Gastrocnemius medialis (tissue), 4 donors: ENCODE measurements around the gene CDC73. TPM values are rescaled to one million over a fixed set of nuclear protein-coding genes. Genes with fewer than 3 reads are reported as not detected.

ENCODE experiments used
- ATAC-seq, 2 donors: fragments of 150-250 bp; one replicate each; pipeline ENCODE4 v1.9.1; 2016
- DNase-seq, 2 donors: peaks; one replicate each; pipeline ENCODE4 v3.0.0-alpha.2; 2019
- H3K27ac ChIP-seq, 4 donors: fragments of 200-600 bp; sonication (generic); 1 replicate in 1 of 4; 2 replicates in 3 of 4; pipeline ENCODE4 v1.5.1; 2016 to 2018; ENCODE audit warnings: mild to moderate bottlenecking in 2 of 4, moderate library complexity in 1 of 4
- H3K27me3 ChIP-seq, 3 donors: fragments of 200-600 bp; sonication (generic) in 2 of 3; 1 replicate in 1 of 3; 2 replicates in 2 of 3; pipeline versions ENCODE4 v1.5.1 to v1.6.0; 2016 to 2019; ENCODE audit warnings: mild to moderate bottlenecking in 1 of 3, moderate library complexity in 1 of 3
- H3K36me3 ChIP-seq, 2 donors: fragments of 200-600 bp; sonication (generic) in 1 of 2; one replicate each; pipeline ENCODE4 v1.5.1; 2017 to 2018
- H3K4me1 ChIP-seq, 2 donors: fragments of 200-600 bp; sonication (generic) in 1 of 2; one replicate each; pipeline ENCODE4 v1.5.1; 2016 to 2017; ENCODE audit warnings: mild to moderate bottlenecking in 2 of 2
- H3K4me3 ChIP-seq, 4 donors: fragments of 200-600 bp; sonication (generic) in 3 of 4; 1 replicate in 1 of 4; 2 replicates in 3 of 4; pipeline ENCODE4 v1.5.1; 2016 to 2019; ENCODE audit warnings: mild to moderate bottlenecking in 2 of 4
- H3K9me3 ChIP-seq, 3 donors: fragments of 200-600 bp; sonication (generic) in 2 of 3; 1 replicate in 1 of 3; 2 replicates in 2 of 3; pipeline ENCODE4 v1.5.1; 2016 to 2019
- CTCF ChIP-seq, 5 experiments: fragments of 450-650 bp in 3 of 5; fragments of 200-600 bp in 2 of 5; sonication (generic) in 2 of 5; IDR thresholded peaks in 4 of 5; conservative IDR thresholded peaks in 1 of 5; 1 replicate in 4 of 5; 2 replicates in 1 of 5; pipeline ENCODE4 v1.5.1; 2016 to 2019; ENCODE audit warnings: antibody characterized with exemption in 5 of 5, mild to moderate bottlenecking in 3 of 5, moderate library complexity in 3 of 5
- POLR2A ChIP-seq, 2 donors: fragments of 450-650 bp; IDR thresholded peaks; one replicate each; pipeline ENCODE4 v1.6.1; 2017; ENCODE audit warnings: antibody characterized with exemption in 2 of 2, mild to moderate bottlenecking in 2 of 2, moderate library complexity in 2 of 2
- in situ Hi-C, 4 donors: fragments of 200-750 bp; cut with MboI; loops; one replicate each; pipeline versions ENCODE4 v1.15.0 to v1.8.0; 2017; ENCODE audit warnings: low sequenced_read_pairs in 4 of 4
- intact Hi-C: fragments of 100-400 bp; cut with DNase I; formaldehyde crosslinking; loops from one replicate; pipeline ENCODE4 v1.15.1; 2023; ENCODE audit warnings: low total_unique reads
- total RNA-seq, 4 donors: library from RNA; depleted of rRNA; stranded (reverse); fragments of >200 nt; gene quantifications; one replicate each; pipeline versions ENCODE4 v1.1.0 to v1.2.3, GENCODE V29; 2016

CDC73 gene
- total RNA-seq, 4 donors from 2014 or later, result 12.3 to 23.7 (median 17.4) TPM

GRCh38 chr1:193144361-193144938 lies 22.6 kb downstream of the CDC73 start:
- Histone ChIP-seq H3K4me3 (no peak overlapping the region), H3K9me3 (no peaks in the 10 kb centered on the region), H3K36me3 (peaks cover 0 to 46% of the 10 kb centered on the region in 2 donors), H3K4me1 (no peaks in the 10 kb centered on the region), H3K27me3 (no peaks in the 10 kb centered on the region), H3K27ac (no peak overlapping the region)
- no peak for ATAC-seq
- DNase-seq, result no peak
- intact Hi-C loops (no loop called here), in situ Hi-C loops (no loop called here)
- TF ChIP-seq CTCF (IDR thresholded peaks at IDR 0.05 in 4 of 5, conservative IDR thresholded peaks at IDR 0.05 in 1 of 5) (no peak), POLR2A (IDR thresholded peaks at IDR 0.05) (no peak)

- H3K4me1 ChIP-seq, result no peaks in the 10 kb centered on the region
- H3K4me3 ChIP-seq, result no peak overlapping the region
- in situ Hi-C loops, result no loop called here
- intact Hi-C loops, result no loop called here
- H3K9me3 ChIP-seq, result no peaks in the 10 kb centered on the region
- no peaks in the 10 kb centered on the region for H3K27me3 ChIP-seq
- no peak for DNase-seq
- no peak for ATAC-seq
- H3K27ac ChIP-seq, result no peak overlapping the region
- no peak for TF ChIP-seq POLR2A (IDR thresholded peaks at IDR 0.05)
- no peak for TF ChIP-seq CTCF (IDR thresholded peaks at IDR 0.05 in 4 of 5, conservative IDR thresholded peaks at IDR 0.05 in 1 of 5)
- peaks cover 0 to 42% of the 10 kb centered on the region in 2 donors for H3K36me3 ChIP-seq
Observed at GRCh38 chr1:193144999-193145398, 23.2 kb downstream of the CDC73 start.

- in situ Hi-C loops (no loop called here), intact Hi-C loops (no loop called here)
- peaks cover 0 to 6% of the 10 kb centered on the region in 2 donors for H3K4me1 ChIP-seq
- no peak overlapping the region for H3K27ac ChIP-seq
- TF ChIP-seq POLR2A (IDR thresholded peaks at IDR 0.05), result no peak
- no peak for TF ChIP-seq CTCF (IDR thresholded peaks at IDR 0.05 in 4 of 5, conservative IDR thresholded peaks at IDR 0.05 in 1 of 5)
- ATAC-seq, result no peak
- H3K36me3 ChIP-seq, result peaks cover 0 to 28% of the 10 kb centered on the region in 2 donors
- no peaks in the 10 kb centered on the region for H3K9me3 ChIP-seq
- no peak for DNase-seq
- no peaks in the 10 kb centered on the region for H3K27me3 ChIP-seq
- H3K4me3 ChIP-seq, result no peak overlapping the region
Observed at GRCh38 chr1:193156117-193156821, 34.4 kb downstream of the CDC73 start.

GRCh38 chr1:193156822-193157142 lies 35.0 kb downstream of the CDC73 start:
- H3K36me3 ChIP-seq, result peaks cover 0 to 25% of the 10 kb centered on the region in 2 donors

More at GRCh38 chr1:193156822-193157142, 35.0 kb downstream of the CDC73 start:
- no peak overlapping the region for H3K4me3 ChIP-seq
- DNase-seq (no peak), ATAC-seq (no peak)
- no peaks in the 10 kb centered on the region for H3K9me3 ChIP-seq
- H3K27ac ChIP-seq, result no peak overlapping the region
- in situ Hi-C loops, result no loop called here
- H3K27me3 ChIP-seq, result no peaks in the 10 kb centered on the region
- TF ChIP-seq POLR2A (IDR thresholded peaks at IDR 0.05) (no peak), CTCF (IDR thresholded peaks at IDR 0.05 in 4 of 5, conservative IDR thresholded peaks at IDR 0.05 in 1 of 5) (no peak)
- intact Hi-C loops, result no loop called here
- peaks cover 0 to 6% of the 10 kb centered on the region in 2 donors for H3K4me1 ChIP-seq
